Activated effector memory CD4-positive, alpha-beta T cell treated with anti-CD3 and anti-CD28 coated beads, Interleukin-2, amount 50 U/mL, for 16 hours (primary cell): ENCODE data around the gene COX6A2.
A peak's percentile ranks its signal among the peaks of the same experiment; 100 is the strongest.

Experiments
- DNase-seq: peaks from one replicate; pipeline ENCODE4 v3.0.0-alpha.2; 2020

COX6A2 gene

GRCh38 chr16:31428279-31428597 is at the start of gene COX6A2:
TSS of gene COX6A2 (minus strand) at chr16:31428360. CDS start at chr16:31428325, 35 bp downstream.
- DNase-seq: no peak

DNA sequence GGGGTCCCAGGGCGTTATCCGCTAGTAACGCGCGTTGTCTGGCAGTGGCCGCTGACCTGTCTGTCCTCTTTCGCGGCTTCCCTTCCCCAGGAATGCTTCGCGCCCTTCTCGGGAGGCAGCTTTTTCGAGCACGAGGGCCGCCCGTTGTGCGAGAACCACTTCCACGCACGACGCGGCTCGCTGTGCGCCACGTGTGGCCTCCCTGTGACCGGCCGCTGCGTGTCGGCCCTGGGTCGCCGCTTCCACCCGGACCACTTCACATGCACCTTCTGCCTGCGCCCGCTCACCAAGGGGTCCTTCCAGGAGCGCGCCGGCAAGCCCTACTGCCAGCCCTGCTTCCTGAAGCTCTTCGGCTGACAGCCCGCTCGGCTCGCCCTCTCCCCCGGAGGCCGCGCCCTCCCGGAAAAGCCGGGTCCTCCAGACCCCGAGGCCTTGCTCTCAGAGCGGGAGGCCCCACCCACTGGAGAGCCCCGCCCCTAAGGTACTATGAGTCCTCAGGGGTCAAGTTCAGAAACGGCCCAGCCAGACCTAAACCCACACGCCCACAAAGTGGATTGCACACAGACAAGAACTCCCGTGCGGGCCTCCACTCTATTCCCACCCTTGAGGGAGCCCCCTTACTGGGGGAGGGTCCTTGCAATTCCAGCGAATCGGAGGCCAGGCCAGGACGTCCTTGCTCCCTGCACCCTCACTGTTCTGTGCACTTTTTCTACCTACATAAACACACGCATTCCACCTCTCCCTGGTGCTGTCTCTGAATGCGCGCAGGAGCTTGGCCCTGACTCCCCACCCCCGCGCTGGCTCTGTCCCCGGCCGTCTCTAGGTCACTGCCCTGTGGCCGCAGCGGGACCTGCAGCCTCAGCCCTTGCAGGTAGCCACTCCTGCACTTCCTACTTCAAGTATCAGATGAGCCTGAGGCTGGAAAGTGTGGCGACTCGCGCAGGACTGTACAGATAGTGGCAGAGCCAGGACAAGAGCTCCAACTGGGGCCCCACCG is 49.4 kb upstream of the COX6A2 start:
- DNase-seq: peak; percentile 75

GRCh38 chr16:31476303-31477219 is 48.4 kb upstream of the COX6A2 start:
- peak; percentile 94 for DNase-seq

GRCh38 chr16:31475946-31476302 is 47.8 kb upstream of the COX6A2 start:
- no peak for DNase-seq

DNA sequence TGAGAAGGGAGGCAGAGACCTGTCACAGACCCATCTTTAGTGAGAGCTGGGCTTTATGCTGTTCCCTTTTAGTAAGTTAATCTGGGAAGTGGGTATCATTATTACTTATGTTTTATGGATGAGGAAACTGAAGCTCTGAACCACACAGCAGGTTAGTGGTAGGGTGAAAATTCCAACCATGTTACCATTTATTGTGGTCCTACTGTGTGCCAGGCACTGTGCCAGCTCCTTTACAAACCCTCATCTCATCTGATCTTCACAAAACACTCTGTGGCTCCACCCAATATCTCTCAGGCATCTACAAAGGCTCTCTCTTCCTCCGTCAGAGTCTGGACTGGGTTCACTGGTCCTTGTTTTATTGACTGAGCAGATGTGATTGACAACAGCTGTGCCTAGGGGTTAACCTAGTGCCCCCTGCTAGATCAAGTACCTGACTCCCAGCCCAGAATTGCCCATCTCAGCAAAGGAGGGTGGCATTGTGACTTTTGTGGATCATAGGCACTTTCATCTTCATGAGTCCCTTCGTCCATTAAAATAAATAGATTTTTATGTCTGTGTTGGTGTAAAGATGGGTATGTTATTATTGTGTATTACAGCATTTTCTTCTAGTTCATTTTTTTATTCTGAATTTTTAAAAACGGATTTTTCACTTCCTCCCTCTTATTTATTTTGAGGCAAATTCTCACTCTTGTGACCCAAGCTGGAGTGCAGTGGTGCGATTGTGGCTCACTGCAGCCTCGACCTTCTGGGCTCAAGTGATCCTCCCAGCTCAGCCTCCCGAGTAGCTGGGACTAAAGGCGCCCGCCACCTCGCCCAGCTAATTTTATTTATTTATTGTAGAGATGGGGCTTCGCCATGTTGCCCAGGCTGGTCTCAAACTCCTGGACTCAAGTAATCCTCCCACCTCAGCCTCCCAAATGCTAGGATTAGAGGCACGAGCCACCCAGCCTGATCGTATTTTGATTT is 46.9 kb upstream of the COX6A2 start:
- no peak for DNase-seq

GRCh38 chr16:31474173-31474714 is 46.1 kb upstream of the COX6A2 start:
- DNase-seq: no peak

DNA sequence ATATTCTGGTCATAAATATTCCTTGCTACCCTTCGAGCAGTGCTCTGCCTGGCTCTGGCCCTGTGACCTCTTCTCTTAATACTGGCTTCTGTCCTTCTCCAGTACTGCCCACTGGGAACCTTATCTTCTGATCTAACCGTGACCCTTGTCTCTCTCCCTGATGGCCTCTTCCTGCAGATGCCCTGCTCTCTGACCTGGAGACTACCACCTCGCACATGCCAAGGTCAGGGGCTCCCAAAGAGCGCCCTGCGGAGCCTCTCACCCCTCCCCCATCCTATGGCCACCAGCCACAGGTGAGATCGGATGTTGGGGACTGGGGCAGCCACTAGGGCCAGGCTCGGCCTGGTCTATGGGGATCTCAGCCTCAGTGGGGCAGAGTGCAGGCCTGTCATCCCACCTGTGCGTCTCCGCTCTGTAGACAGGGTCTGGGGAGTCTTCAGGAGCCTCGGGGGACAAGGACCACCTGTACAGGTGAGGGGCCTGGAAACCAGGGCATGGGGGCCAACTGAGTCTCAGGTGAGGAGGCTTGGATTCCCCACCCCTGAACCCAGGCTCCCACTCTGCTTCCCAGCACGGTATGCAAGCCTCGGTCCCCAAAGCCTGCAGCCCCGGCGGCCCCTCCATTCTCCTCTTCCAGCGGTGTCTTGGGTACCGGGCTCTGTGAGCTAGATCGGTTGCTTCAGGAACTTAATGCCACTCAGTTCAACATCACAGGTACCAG is 45.3 kb upstream of the COX6A2 start:
- DNase-seq: no peak

DNA sequence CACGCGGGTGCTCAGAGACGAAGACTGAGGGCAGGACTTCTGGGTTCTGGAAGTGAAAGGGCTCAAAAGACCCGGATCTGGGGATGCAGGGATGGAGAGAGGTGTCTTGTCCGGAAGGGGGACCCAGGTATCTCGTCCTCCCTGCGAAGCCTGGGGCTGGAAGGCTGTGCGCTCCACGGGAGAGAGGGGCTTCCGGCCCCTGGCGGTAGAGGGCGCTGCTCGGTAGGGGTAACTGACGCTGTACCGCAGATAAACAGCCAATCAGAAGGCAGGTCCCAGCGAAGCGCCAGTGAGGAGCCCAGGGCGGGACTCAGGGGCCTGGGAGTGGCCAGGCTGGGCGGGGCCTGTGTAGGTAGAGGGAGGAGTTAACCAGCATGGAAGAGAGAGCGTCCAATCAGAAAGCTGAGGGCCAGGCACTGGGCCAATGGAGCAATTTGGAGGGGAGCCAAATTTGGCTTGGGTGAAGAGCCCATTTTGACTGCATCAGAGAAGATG is 44.6 kb upstream of the COX6A2 start:
- DNase-seq: peak; percentile 67

GRCh38 chr16:31471875-31472708 is 43.9 kb upstream of the COX6A2 start, which contains the start of gene TGFB1I1:
TSS of gene TGFB1I1 (plus strand) at chr16:31472152. CDS start at chr16:31472189, 37 bp downstream.
- no peak for DNase-seq

- DNase-seq: no peak
These were observed 43.2 kb upstream of the COX6A2 start for GRCh38 chr16:31471241-31471874.

DNA sequence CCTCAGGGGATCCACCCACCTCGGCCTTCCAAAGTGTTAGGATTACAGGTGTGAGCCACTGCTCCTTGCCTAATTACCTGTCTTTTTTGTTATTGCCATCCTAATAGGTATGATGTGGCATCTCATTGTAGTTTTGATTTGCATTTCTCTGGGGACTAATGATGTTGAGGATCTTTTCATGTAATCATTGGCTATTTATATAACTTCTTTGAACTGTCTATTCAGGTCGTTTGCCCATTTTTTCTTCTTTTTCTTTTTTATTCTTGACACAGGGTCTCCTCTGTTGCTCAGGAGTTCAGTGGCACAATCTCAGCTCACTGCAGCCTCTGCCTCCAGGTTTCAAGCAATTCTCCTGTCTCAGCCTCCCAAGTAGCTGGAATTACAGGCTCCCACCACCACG is 42.5 kb upstream of the COX6A2 start:
- no peak for DNase-seq

- DNase-seq: no peak
These were observed 39.7 kb upstream of the COX6A2 start for GRCh38 chr16:31467858-31468257.

DNA sequence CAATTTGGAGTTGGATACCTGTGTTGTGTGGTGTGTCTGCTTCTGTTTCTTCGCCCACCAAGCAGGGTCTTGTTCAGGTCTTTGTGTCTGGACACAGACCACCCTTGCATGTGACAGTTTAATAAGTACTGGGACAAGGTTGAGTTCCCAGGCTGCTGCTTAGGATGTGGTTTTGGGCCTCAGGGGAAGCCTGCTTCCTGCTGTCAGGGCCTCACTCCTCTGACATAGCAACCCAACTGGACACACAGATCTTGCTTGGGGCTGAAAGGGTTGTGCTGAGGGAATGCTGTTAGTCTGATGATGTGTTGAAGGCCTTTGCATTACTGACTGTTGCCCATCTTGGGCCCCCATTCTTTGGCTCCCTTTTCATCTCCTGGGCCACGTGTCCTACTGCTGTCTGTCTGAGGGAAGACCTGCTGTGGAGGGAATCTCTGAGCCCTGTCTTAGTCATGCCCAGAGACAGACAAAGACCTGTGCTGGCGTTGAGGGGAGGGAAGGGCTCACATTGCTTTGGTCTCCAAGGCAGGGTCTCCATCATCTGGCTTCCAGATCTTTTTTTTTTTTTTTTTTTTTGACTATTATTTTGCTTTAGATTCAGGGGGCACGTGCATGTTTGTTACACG is 39.1 kb upstream of the COX6A2 start:
- no peak for DNase-seq

GRCh38 chr16:31466381-31466841 is 38.3 kb upstream of the COX6A2 start:
- no peak for DNase-seq

DNA sequence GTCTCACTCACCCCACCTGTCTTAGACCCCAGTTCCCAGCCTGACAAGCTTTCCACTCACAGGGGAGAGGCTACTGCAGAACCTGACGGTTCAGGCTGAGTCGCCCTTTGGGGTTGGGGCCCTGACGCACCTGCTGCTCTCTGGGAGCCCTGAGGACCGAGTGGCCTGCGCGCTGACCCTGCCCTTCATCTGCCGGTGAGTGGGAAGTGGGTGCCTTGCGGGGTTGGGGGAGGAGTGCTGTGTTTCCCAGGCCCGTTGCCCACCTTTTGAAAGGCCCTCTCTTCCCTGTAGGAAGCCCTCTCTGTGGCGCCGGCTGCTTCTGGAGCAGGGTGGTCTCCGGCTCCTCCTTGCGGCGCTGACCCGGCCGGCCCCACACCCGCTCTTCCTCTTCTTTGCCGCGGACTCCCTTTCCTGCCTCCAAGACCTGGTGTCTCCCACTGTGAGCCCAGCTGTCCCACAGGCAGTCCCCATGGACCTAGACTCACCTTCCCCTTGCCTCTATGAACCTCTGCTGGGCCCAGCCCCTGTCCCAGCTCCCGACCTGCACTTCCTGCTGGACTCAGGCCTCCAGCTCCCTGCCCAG is 37.7 kb upstream of the COX6A2 start:
- DNase-seq: no peak

DNA sequence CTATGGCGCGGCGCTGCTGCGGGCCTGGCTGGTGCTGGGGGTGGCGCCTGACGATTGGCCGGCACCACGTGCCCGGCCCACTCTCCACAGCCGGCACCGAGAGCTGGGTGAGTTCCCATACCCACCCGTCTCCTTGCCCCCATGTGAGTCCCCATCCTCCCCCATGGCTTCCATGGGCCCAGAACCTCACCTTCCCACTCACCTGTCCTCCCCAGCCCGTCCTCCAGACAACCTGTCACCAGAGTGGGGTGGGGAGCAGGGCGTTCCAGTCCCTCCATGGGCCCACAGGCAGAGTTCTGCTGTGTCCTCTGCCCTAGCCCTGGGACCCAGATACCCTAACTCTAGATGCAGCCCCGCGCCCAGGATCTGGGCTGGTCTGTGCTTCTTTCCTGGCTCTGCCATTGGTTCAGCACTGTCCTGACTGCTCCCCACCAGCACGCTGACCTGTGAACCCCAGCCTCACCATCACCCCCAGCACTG is 36.7 kb upstream of the COX6A2 start:
- DNase-seq: no peak

- no peak for DNase-seq
These were observed 36.2 kb upstream of the COX6A2 start for GRCh38 chr16:31464348-31464769.
